WTC11 (cell line): ENCODE data around the gene CBFA2T3. TPM values are rescaled to one million over a fixed set of nuclear protein-coding genes. Genes with fewer than 3 reads are reported as not detected.

Experiments
- ATAC-seq: fragments of 200-7000 bp; cut with Tn5 transposase; 2 replicates; pipeline ENCODE4 v1.10.0; 2021; ENCODE audit warnings: mild to moderate bottlenecking, moderate library complexity
- CTCF ChIA-PET: fragments of 300-600 bp; sonication (Branson Sonifier 250); formaldehyde crosslinking; loops from one replicate; lab custom pipeline; 2021; ENCODE audit warnings: antibody characterized with exemption; lab: Charles Lee
- POLR2A ChIA-PET: fragments of 350-600 bp; sonication (Branson Sonifier 250); formaldehyde crosslinking; loops from one replicate; lab custom pipeline; 2021; ENCODE audit warnings: antibody characterized with exemption; lab: Charles Lee
- DNase-seq: peaks from one replicate; pipeline ENCODE4 v3.0.0; 2021; ENCODE audit warnings: low spot score
- H3K27ac Mint-ChIP-seq: 2 replicates; pipeline ENCODE4 v1.8.0; 2021; ENCODE audit warnings: mixed read lengths
- H3K27me3 Mint-ChIP-seq: 2 replicates; pipeline ENCODE4 v1.8.0; 2021; ENCODE audit warnings: low read depth, mild to moderate bottlenecking, moderate library complexity, mixed read lengths
- H3K36me3 Mint-ChIP-seq: 2 replicates; pipeline ENCODE4 v1.8.0; 2021; ENCODE audit warnings: mixed read lengths
- H3K4me1 Mint-ChIP-seq: 2 replicates; pipeline ENCODE4 v1.8.0; 2022; ENCODE audit warnings: mixed read lengths
- H3K4me3 Mint-ChIP-seq: 2 replicates; pipeline ENCODE4 v1.8.0; 2021; ENCODE audit warnings: mild to moderate bottlenecking, moderate library complexity, mixed read lengths
- H3K9me3 Mint-ChIP-seq: 2 replicates; pipeline ENCODE4 v1.8.0; 2021; ENCODE audit warnings: mixed read lengths
- CBFB ChIP-seq: sonication (generic); formaldehyde crosslinking; IDR thresholded peaks from 2 replicates; pipeline ENCODE4 v1.8.1; 2022; ENCODE audit warnings: mild to moderate bottlenecking, low read depth, missing genetic modification reagents
- CREM ChIP-seq: sonication (generic); formaldehyde crosslinking; IDR thresholded peaks from 2 replicates; pipeline ENCODE4 v1.8.1; 2022; ENCODE audit warnings: mild to moderate bottlenecking, missing genetic modification reagents, moderate library complexity
- EMX1 ChIP-seq: fragments of 250-450 bp; sonication (Bioruptor Pico); IDR thresholded peaks from 2 replicates; pipeline ENCODE4 v1.8.0; 2021; ENCODE audit warnings: mild to moderate bottlenecking
- ESRRA ChIP-seq: sonication (generic); formaldehyde crosslinking; IDR thresholded peaks from 2 replicates; pipeline ENCODE4 v1.8.1; 2022; ENCODE audit warnings: mild to moderate bottlenecking, missing genetic modification reagents, borderline replicate concordance
- FOXK1 ChIP-seq: sonication (generic); formaldehyde crosslinking; IDR thresholded peaks from 2 replicates; pipeline ENCODE4 v1.8.0; 2022; ENCODE audit warnings: mild to moderate bottlenecking, moderate library complexity, missing genetic modification reagents
- GABPB1 ChIP-seq: sonication (generic); formaldehyde crosslinking; IDR thresholded peaks from 2 replicates; pipeline ENCODE4 v1.8.1; 2023; ENCODE audit warnings: mild to moderate bottlenecking, missing genetic modification reagents
- IRF2 ChIP-seq: sonication (generic); formaldehyde crosslinking; IDR thresholded peaks from 2 replicates; pipeline ENCODE4 v1.8.0; 2022; ENCODE audit warnings: low read depth, missing genetic modification reagents, borderline replicate concordance
- JAZF1 ChIP-seq: fragments of 250-450 bp; sonication (Bioruptor Pico); IDR thresholded peaks from 2 replicates; pipeline ENCODE4 v1.9.0; 2021; ENCODE audit warnings: moderate library complexity, mild to moderate bottlenecking, inconsistent platforms
- KAT7 ChIP-seq: sonication (generic); formaldehyde crosslinking; IDR thresholded peaks from 2 replicates; pipeline ENCODE4 v1.8.1; 2023; ENCODE audit warnings: missing genetic modification reagents, mild to moderate bottlenecking, borderline replicate concordance
- NFYB ChIP-seq: sonication (generic); formaldehyde crosslinking; conservative IDR thresholded peaks from 2 replicates; pipeline ENCODE4 v1.8.0; 2022; ENCODE audit warnings: low read depth, missing genetic modification reagents
- PRDM15 ChIP-seq: sonication (generic); formaldehyde crosslinking; IDR thresholded peaks from 2 replicates; pipeline ENCODE4 v1.8.0; 2022; ENCODE audit warnings: missing genetic modification reagents
- TP53 ChIP-seq: sonication (generic); formaldehyde crosslinking; IDR thresholded peaks from 2 replicates; pipeline ENCODE4 v1.8.1; 2023; ENCODE audit warnings: mild to moderate bottlenecking, missing genetic modification reagents
- ZNF121 ChIP-seq: sonication (generic); formaldehyde crosslinking; IDR thresholded peaks from 2 replicates; pipeline ENCODE4 v1.8.0; 2023; ENCODE audit warnings: missing genetic modification reagents
- ZNF219 ChIP-seq: sonication (generic); formaldehyde crosslinking; IDR thresholded peaks from 2 replicates; pipeline ENCODE4 v1.8.0; 2023; ENCODE audit warnings: missing genetic modification reagents, mild to moderate bottlenecking, borderline replicate concordance
- ZNF281 ChIP-seq: sonication (generic); formaldehyde crosslinking; IDR thresholded peaks from 2 replicates; pipeline ENCODE4 v1.8.0; 2023; ENCODE audit warnings: mild to moderate bottlenecking, missing genetic modification reagents
- ZNF317 ChIP-seq: sonication (generic); formaldehyde crosslinking; IDR thresholded peaks from 2 replicates; pipeline ENCODE4 v1.8.1; 2023; ENCODE audit warnings: low read depth, mild to moderate bottlenecking, moderate library complexity, missing genetic modification reagents, borderline replicate concordance
- total RNA-seq: library from RNA; stranded (reverse); gene quantifications from 3 replicates; pipeline ENCODE4 v1.2.3, GENCODE V29; 2021
- TF ChIP-seq, protein P1 (sequence below): sonication (generic); formaldehyde crosslinking; IDR thresholded peaks from 2 replicates; pipeline ENCODE4 v1.8.0; 2022; ENCODE audit warnings: mild to moderate bottlenecking, missing genetic modification reagents
- TF ChIP-seq, protein P2 (sequence below): fragments of 200-600 bp; IDR thresholded peaks from 2 replicates; pipeline ENCODE4 v1.8.0; 2022; ENCODE audit warnings: antibody characterized with exemption

The CBFA2T3 gene
- total RNA-seq, 1 experiment from 2014 or later = 2.6 TPM

GRCh38 chr16:88850531-88851199 is 126.3 kb downstream of the CBFA2T3 start (continued):
- TF ChIP-seq ZNF281 (no peak), CREM (CRISPR knock-in tag) (no peak), TP53 (CRISPR knock-in tag) (no peak)
- TF ChIP-seq, all 79 proteins: peak for 0

DNA sequence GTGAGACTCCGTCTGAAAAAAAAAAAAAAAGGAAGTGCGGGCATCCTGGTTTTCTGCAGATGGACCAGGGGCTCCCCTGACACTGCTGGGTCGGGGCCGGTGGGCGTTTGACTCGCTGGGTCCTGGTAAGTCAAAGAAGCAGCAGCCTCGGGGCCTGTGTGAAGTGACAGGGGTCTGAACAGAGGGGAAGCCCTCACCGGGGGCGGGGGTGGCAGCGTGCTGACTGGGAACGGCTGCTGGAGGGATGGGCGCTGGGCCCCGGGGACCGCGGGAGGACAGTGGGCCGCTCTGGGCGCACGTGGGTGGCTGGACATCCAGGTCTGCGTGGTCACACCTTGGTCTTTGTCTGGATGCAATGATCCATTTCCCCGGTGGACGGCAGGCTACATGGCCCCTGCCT is 128.4 kb downstream of the CBFA2T3 start:
- CTCF ChIA-PET = interaction anchor here (1.2 kb wide), 1 partner anchor 33 kb away, joined by 3 read pairs; no protein-coding TSS in a partner anchor
- no peak overlapping the region for H3K4me3 Mint-ChIP-seq

More for the DNA sequence above, 128.4 kb downstream of the CBFA2T3 start:
- TF ChIP-seq EMX1 = no peak
- no peak for TF ChIP-seq JAZF1 (CRISPR knock-in tag)
- TF ChIP-seq, protein P1, sequence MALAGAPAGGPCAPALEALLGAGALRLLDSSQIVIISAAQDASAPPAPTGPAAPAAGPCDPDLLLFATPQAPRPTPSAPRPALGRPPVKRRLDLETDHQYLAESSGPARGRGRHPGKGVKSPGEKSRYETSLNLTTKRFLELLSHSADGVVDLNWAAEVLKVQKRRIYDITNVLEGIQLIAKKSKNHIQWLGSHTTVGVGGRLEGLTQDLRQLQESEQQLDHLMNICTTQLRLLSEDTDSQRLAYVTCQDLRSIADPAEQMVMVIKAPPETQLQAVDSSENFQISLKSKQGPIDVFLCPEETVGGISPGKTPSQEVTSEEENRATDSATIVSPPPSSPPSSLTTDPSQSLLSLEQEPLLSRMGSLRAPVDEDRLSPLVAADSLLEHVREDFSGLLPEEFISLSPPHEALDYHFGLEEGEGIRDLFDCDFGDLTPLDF (CRISPR knock-in tag) = no peak
- no peak for TF ChIP-seq ZNF281
- no peak for TF ChIP-seq KAT7 (CRISPR knock-in tag)
- no peak for TF ChIP-seq GABPB1 (CRISPR knock-in tag)
- no peak for TF ChIP-seq IRF2 (CRISPR knock-in tag)
- TF ChIP-seq, protein P2, sequence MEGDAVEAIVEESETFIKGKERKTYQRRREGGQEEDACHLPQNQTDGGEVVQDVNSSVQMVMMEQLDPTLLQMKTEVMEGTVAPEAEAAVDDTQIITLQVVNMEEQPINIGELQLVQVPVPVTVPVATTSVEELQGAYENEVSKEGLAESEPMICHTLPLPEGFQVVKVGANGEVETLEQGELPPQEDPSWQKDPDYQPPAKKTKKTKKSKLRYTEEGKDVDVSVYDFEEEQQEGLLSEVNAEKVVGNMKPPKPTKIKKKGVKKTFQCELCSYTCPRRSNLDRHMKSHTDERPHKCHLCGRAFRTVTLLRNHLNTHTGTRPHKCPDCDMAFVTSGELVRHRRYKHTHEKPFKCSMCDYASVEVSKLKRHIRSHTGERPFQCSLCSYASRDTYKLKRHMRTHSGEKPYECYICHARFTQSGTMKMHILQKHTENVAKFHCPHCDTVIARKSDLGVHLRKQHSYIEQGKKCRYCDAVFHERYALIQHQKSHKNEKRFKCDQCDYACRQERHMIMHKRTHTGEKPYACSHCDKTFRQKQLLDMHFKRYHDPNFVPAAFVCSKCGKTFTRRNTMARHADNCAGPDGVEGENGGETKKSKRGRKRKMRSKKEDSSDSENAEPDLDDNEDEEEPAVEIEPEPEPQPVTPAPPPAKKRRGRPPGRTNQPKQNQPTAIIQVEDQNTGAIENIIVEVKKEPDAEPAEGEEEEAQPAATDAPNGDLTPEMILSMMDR = no peak
- TF ChIP-seq FOXK1 (CRISPR knock-in tag) = no peak
- no peak for TF ChIP-seq ZNF219 (CRISPR knock-in tag)
- no peak for TF ChIP-seq ZNF317 (CRISPR knock-in tag)
- TF ChIP-seq ZNF121 (CRISPR knock-in tag) = no peak
- no peak for TF ChIP-seq ESRRA (CRISPR knock-in tag)
- no peak for TF ChIP-seq NFYB (CRISPR knock-in tag)
- TF ChIP-seq PRDM15 (CRISPR knock-in tag) = no peak
- no peak for TF ChIP-seq CBFB (CRISPR knock-in tag)
- Mint-ChIP-seq H3K36me3 (peaks cover 15% of the 10 kb centered on the region), H3K4me1 (no peaks in the 10 kb centered on the region), H3K9me3 (no peaks in the 10 kb centered on the region; the same call in 1 of the 2 replicates), H3K27ac (no peak overlapping the region), H3K27me3 (no peaks in the 10 kb centered on the region)
- DNase-seq (no peak), ATAC-seq (no peak)
- POLR2A ChIA-PET = no interaction called here
